OCI-LY3 (cell line): ENCODE data around the gene GNAQ.
"Not testable (repeated sequence)": the region's sequence is repeated elsewhere in the genome, so short reads cannot be mapped to it uniquely, and the experiment has no call there.

ENCODE experiments used
- H2AFZ ChIP-seq: fragments of 200-600, 300-600 bp; shearing (Covaris generic); 2 replicates; pipeline ENCODE4 v1.6.0; 2014; ENCODE audit warnings: antibody characterized with exemption, low read depth, low read length
- H3K27ac ChIP-seq: fragments of 200-600, 300-600 bp; sonication (generic); 2 replicates; pipeline ENCODE4 v1.5.1; 2014; ENCODE audit warnings: mild to moderate bottlenecking, low read length, moderate library complexity, mixed read lengths
- H3K27me3 ChIP-seq: fragments of 200-600, 300-600 bp; sonication (generic); 2 replicates; pipeline ENCODE4 v1.6.1; 2014; ENCODE audit warnings: low read depth, low read length, mixed read lengths
- H3K36me3 ChIP-seq: fragments of 200-600, 300-600 bp; sonication (generic); replicated peaks from 2 replicates; pipeline ENCODE3; 2014; ENCODE audit warnings: low read depth, low read length, mixed read lengths
- H3K4me1 ChIP-seq: fragments of 300-600, 200-600 bp; sonication (generic); 2 replicates; pipeline ENCODE4 v1.6.1; 2014; ENCODE audit warnings: low read length, mixed read lengths
- H3K4me2 ChIP-seq: fragments of 200-600, 300-600 bp; sonication (generic); 2 replicates; pipeline ENCODE4 v1.6.1; 2014; ENCODE audit warnings: low read length, mixed read lengths
- H3K4me3 ChIP-seq: fragments of 300-600, 200-600 bp; sonication (generic); 2 replicates; pipeline ENCODE4 v1.5.1; 2014; ENCODE audit warnings: antibody characterized with exemption, mild to moderate bottlenecking, low read length, moderate library complexity
- H3K79me2 ChIP-seq: fragments of 300-600, 200-600 bp; shearing (Covaris generic); 2 replicates; pipeline ENCODE4 v1.6.1; 2014; ENCODE audit warnings: mild to moderate bottlenecking, low read length, mixed read lengths
- H3K9ac ChIP-seq: fragments of 300-600, 200-600 bp; shearing (Covaris generic); 2 replicates; pipeline ENCODE4 v1.6.0; 2014; ENCODE audit warnings: mild to moderate bottlenecking, low read length, moderate library complexity
- H3K9me3 ChIP-seq: fragments of 200-600, 300-600 bp; shearing (Covaris generic); 2 replicates; pipeline ENCODE4 v1.6.1; 2014; ENCODE audit warnings: low read length, mixed read lengths; ENCODE audit not compliant: insufficient read depth
- H4K20me1 ChIP-seq: fragments of 200-600, 300-600 bp; sonication (generic); 2 replicates; pipeline ENCODE4 v1.6.1; 2016; ENCODE audit warnings: low read length, mixed read lengths; ENCODE audit not compliant: insufficient read depth
- CTCF ChIP-seq: fragments of 200-600, 300-600 bp; sonication (generic); IDR thresholded peaks from 2 replicates; pipeline ENCODE4 v1.5.1; 2014; ENCODE audit warnings: antibody characterized with exemption, low read length, low read depth
- EZH2phosphoT487 ChIP-seq: fragments of 200-600 bp; shearing (Covaris generic); IDR thresholded peaks from 2 replicates; pipeline ENCODE4 v1.6.1; 2018; ENCODE audit warnings: antibody characterized with exemption, mixed run types, low read depth

GNAQ gene

GRCh38 chr9:77871483-77871882 is 160.1 kb downstream of the GNAQ start:
- H3K27ac ChIP-seq = no peak overlapping the region
- H3K79me2 ChIP-seq = no peaks in the 10 kb centered on the region

DNA sequence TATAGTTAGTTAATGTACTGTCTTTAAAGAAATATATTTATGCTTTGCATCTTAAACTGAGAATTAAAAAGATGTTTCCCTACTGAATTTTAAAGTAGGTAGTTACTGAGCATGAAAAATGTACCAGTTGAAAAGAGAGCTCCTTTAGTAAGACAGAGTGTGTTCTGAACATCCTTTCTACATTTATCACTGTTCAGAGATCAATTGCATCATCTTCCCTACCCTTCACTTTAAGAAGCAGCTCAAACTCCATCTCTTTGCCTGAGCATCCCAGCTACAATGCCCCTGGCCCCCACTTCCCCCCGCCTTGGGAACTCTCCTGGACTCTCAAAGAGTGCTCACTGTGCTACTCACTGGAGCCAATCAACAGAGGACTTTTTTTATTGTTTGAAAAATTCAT is 164.7 kb downstream of the GNAQ start:
- Histone ChIP-seq H3K4me2 (no peak overlapping the region), H3K4me3 (no peak overlapping the region), H3K27me3 (0 out of 2 replicates have a peak, but pooled peaks cover 3% of the 10 kb centered on the region), H3K36me3 (no peaks in the 10 kb centered on the region), H4K20me1 (no peaks in the 10 kb centered on the region), H2AFZ (no peak overlapping the region), H3K4me1 (no peaks in the 10 kb centered on the region), H3K9me3 (no peaks in the 10 kb centered on the region), H3K79me2 (no peaks in the 10 kb centered on the region), H3K27ac (no peak overlapping the region), H3K9ac (no peak overlapping the region)
- no peak for TF ChIP-seq EZH2phosphoT487
- no peak for TF ChIP-seq CTCF

More at GRCh38 chr9:77871483-77871882, 160.1 kb downstream of the GNAQ start:
- no peaks in the 10 kb centered on the region for H4K20me1 ChIP-seq
- H3K4me1 ChIP-seq = no peaks in the 10 kb centered on the region
- no peak overlapping the region for H3K4me3 ChIP-seq
- peaks cover 7% of the 10 kb centered on the region; the same call in 1 of the 2 replicates for H3K27me3 ChIP-seq
- H3K4me2 ChIP-seq = no peak overlapping the region
- H3K9me3 ChIP-seq = no peaks in the 10 kb centered on the region
- no peaks in the 10 kb centered on the region for H3K36me3 ChIP-seq
- H2AFZ ChIP-seq = no peak overlapping the region
- H3K9ac ChIP-seq = no peak overlapping the region
- TF ChIP-seq CTCF (no peak), EZH2phosphoT487 (no peak)

- Histone ChIP-seq H3K27me3 (no peaks in the 10 kb centered on the region), H3K27ac (no peak overlapping the region), H3K9ac (no peak overlapping the region), H3K36me3 (no peaks in the 10 kb centered on the region), H4K20me1 (no peaks in the 10 kb centered on the region), H3K9me3 (no peaks in the 10 kb centered on the region), H3K4me3 (no peak overlapping the region), H2AFZ (no peak overlapping the region), H3K79me2 (no peaks in the 10 kb centered on the region), H3K4me2 (no peak overlapping the region), H3K4me1 (no peaks in the 10 kb centered on the region)
- TF ChIP-seq CTCF (no peak), EZH2phosphoT487 (no peak)
Observed at GRCh38 chr9:77865385-77866047, 166.1 kb downstream of the GNAQ start.

GRCh38 chr9:77864211-77864889 is 167.3 kb downstream of the GNAQ start:
- no peaks in the 10 kb centered on the region for H3K27me3 ChIP-seq
- H3K27ac ChIP-seq = no peak overlapping the region
- H3K4me3 ChIP-seq = no peak overlapping the region
- H3K9ac ChIP-seq = no peak overlapping the region
- no peak for TF ChIP-seq EZH2phosphoT487
- TF ChIP-seq CTCF = peak; percentile 33; the same call in 1 of the 2 replicates
- H3K36me3 ChIP-seq = no peaks in the 10 kb centered on the region
- no peaks in the 10 kb centered on the region for H3K9me3 ChIP-seq
- no peaks in the 10 kb centered on the region for H3K4me1 ChIP-seq
- no peaks in the 10 kb centered on the region for H3K79me2 ChIP-seq
- H3K4me2 ChIP-seq = no peak overlapping the region
- H4K20me1 ChIP-seq = no peaks in the 10 kb centered on the region
- H2AFZ ChIP-seq = no peak overlapping the region

- H4K20me1 ChIP-seq, H3K27ac ChIP-seq, H3K4me3 ChIP-seq, H3K4me2 ChIP-seq, H3K9ac ChIP-seq, H3K9me3 ChIP-seq, H3K27me3 ChIP-seq, H3K4me1 ChIP-seq, H3K36me3 ChIP-seq, H2AFZ ChIP-seq, H3K79me2 ChIP-seq: not testable (repeated sequence)
Observed at GRCh38 chr9:77863638-77864037, 168.0 kb downstream of the GNAQ start.

DNA sequence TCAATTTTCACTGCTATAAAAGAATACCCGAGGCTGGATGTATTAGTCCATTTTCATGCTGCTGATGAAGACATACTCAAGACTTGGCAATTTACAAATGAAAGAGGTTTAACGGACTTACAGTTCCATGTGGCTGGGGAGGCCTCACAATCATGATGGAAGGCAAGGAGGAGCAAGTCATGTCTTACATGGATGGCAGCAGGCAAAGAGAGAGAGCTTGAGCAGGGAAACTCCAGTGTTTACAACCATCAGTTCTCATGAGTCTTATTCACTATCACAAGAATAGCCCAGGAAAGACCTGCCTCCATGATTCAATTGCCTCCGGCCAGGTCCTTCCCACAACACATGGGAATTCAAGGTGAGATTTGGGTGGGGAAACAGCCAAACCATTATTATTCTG is 170.7 kb downstream of the GNAQ start:
- H3K4me3 ChIP-seq, H3K4me2 ChIP-seq, H3K9ac ChIP-seq, H3K4me1 ChIP-seq, H3K27me3 ChIP-seq, H2AFZ ChIP-seq, H3K27ac ChIP-seq, H4K20me1 ChIP-seq, H3K79me2 ChIP-seq, H3K36me3 ChIP-seq, H3K9me3 ChIP-seq: not testable (repeated sequence)
